Measurements from ENCODE around the gene ZNF423. TPM values are rescaled to one million over a fixed set of nuclear protein-coding genes. Genes with fewer than 3 reads are reported as not detected.

ZNF423 gene
- total RNA-seq, 1 donor from 2014 or later = 22.5 TPM

GRCh38 chr16:49455991-49456745 lies 399.7 kb downstream of the ZNF423 start:
- DNase-seq = no peak

GRCh38 chr16:49455181-49455990 lies 400.5 kb downstream of the ZNF423 start:
- DNase-seq = no peak

GRCh38 chr16:49454426-49455180 lies 401.3 kb downstream of the ZNF423 start:
- no peak for DNase-seq

- no peak for DNase-seq
Observed at GRCh38 chr16:49453983-49454382, 401.9 kb downstream of the ZNF423 start.

GRCh38 chr16:49453021-49453420 lies 402.9 kb downstream of the ZNF423 start:
- DNase-seq = no peak

GRCh38 chr16:49452578-49452977 lies 403.3 kb downstream of the ZNF423 start:
- no peak for DNase-seq

- no peak for DNase-seq
Observed at GRCh38 chr16:49452108-49452507, 403.8 kb downstream of the ZNF423 start.

GRCh38 chr16:49446805-49447204 lies 409.1 kb downstream of the ZNF423 start:
- no peak for DNase-seq

GRCh38 chr16:49443576-49443975 lies 412.3 kb downstream of the ZNF423 start:
- no peak for DNase-seq

- no peak for DNase-seq
Observed at GRCh38 chr16:49442805-49443204, 413.1 kb downstream of the ZNF423 start.

GRCh38 chr16:49441366-49441780 lies 414.5 kb downstream of the ZNF423 start:
- peak; percentile 80 for DNase-seq

GRCh38 chr16:49440156-49441065 lies 415.5 kb downstream of the ZNF423 start:
- peak; percentile 57 for DNase-seq

- DNase-seq = no peak
Observed at GRCh38 chr16:49439676-49440075, 416.2 kb downstream of the ZNF423 start.

GRCh38 chr16:49439050-49439449 lies 416.9 kb downstream of the ZNF423 start:
- no peak for DNase-seq

Small RNAs within 50 kb of the gene (small RNA-seq; reads per million reads assigned to genes)
- gene MRPS21P7 (ENCODE audit: low replicate concordance) (not detected), gene MRPS21P8 (ENCODE audit: low replicate concordance) (not detected)

Other genes starting within 250 kb of the ZNF423 start
- 35.5 TPM for gene CNEP1R1, start 169.1 kb upstream of the ZNF423 start, total RNA-seq
- gene HEATR3, start 209.9 kb upstream of the ZNF423 start, total RNA-seq = 20.2 TPM

Data from tongue (tissue), 3 donors.